Neural progenitor cell (in vitro differentiated cells): ENCODE results near the gene SART1. TPM values are rescaled to one million over a fixed set of nuclear protein-coding genes. Genes with fewer than 3 reads are reported as not detected.
A peak's percentile ranks its signal among the peaks of the same experiment; 100 is the strongest.

Experiments
- DNase-seq: peaks from one replicate; pipeline ENCODE4 v3.0.0-alpha.2; 2016; ENCODE audit warnings: low spot score
- H2AFZ ChIP-seq: fragments of 200-600 bp; sonication (generic); replicated peaks from 2 replicates; pipeline ENCODE4 v1.6.1; 2016; ENCODE audit warnings: antibody characterized with exemption
- H3F3A ChIP-seq: fragments of 200-600 bp; sonication (generic); 2 replicates; pipeline ENCODE4 v1.6.1; 2016; ENCODE audit warnings: antibody characterized with exemption, low read depth
- H3K27ac ChIP-seq: fragments of 200-600 bp; sonication (generic); 2 replicates; pipeline ENCODE4 v1.5.1; 2016; ENCODE audit warnings: mild to moderate bottlenecking
- H3K27me3 ChIP-seq: fragments of 200-600 bp; sonication (generic); 2 replicates; pipeline ENCODE4 v1.6.1; 2016; ENCODE audit warnings: mild to moderate bottlenecking, moderate library complexity
- H3K36me3 ChIP-seq: fragments of 200-600 bp; sonication (generic); 2 replicates; pipeline ENCODE4 v1.5.1; 2016
- H3K4me1 ChIP-seq: fragments of 200-600 bp; sonication (generic); 2 replicates; pipeline ENCODE4 v1.6.1; 2016; ENCODE audit warnings: mixed run types
- H3K4me2 ChIP-seq: fragments of 200-600 bp; sonication (generic); 2 replicates; pipeline ENCODE4 v1.6.1; 2016
- H3K4me3 ChIP-seq: fragments of 200-600 bp; sonication (generic); 2 replicates; pipeline ENCODE4 v1.5.1; 2016
- H3K79me2 ChIP-seq: fragments of 200-600 bp; sonication (generic); 2 replicates; pipeline ENCODE4 v1.6.1; 2016; ENCODE audit warnings: low read depth
- H3K9ac ChIP-seq: fragments of 200-600 bp; sonication (generic); 2 replicates; pipeline ENCODE4 v1.6.1; 2016
- H3K9me3 ChIP-seq: fragments of 200-600 bp; sonication (generic); 2 replicates; pipeline ENCODE4 v1.5.1; 2016; ENCODE audit warnings: low read depth
- H4K20me1 ChIP-seq: fragments of 200-600 bp; sonication (generic); 2 replicates; pipeline ENCODE4 v1.6.1; 2016; ENCODE audit warnings: low read depth
- H3K27ac Mint-ChIP-seq: 3 replicates; pipeline ENCODE4 v1.8.0; 2021; ENCODE audit warnings: mixed read lengths
- H3K27me3 Mint-ChIP-seq: 2 replicates; pipeline ENCODE4 v1.8.0; 2022; ENCODE audit warnings: low read depth, mild to moderate bottlenecking, inconsistent platforms, moderate library complexity, mixed read lengths; ENCODE audit not compliant: insufficient read depth
- H3K36me3 Mint-ChIP-seq: 3 replicates; pipeline ENCODE4 v1.8.0; 2021; ENCODE audit warnings: mixed read lengths
- H3K4me1 Mint-ChIP-seq: 3 replicates; pipeline ENCODE4 v1.8.0; 2021; ENCODE audit warnings: mixed read lengths
- H3K4me3 Mint-ChIP-seq: 3 replicates; pipeline ENCODE4 v1.8.0; 2021; ENCODE audit warnings: mild to moderate bottlenecking, moderate library complexity, mixed read lengths
- H3K9me3 Mint-ChIP-seq: 3 replicates; pipeline ENCODE4 v1.8.0; 2020; ENCODE audit warnings: mixed read lengths
- CTCF ChIP-seq: fragments of 200-600 bp; sonication (generic); IDR thresholded peaks from 2 replicates; pipeline ENCODE4 v1.5.1; 2017; ENCODE audit warnings: antibody characterized with exemption, mild to moderate bottlenecking
- EZH2 ChIP-seq: fragments of 200-600 bp; sonication (generic); IDR thresholded peaks from 2 replicates; pipeline ENCODE4 v1.6.1; 2017; ENCODE audit warnings: antibody characterized with exemption, mild to moderate bottlenecking, moderate library complexity
- EZH2phosphoT487 ChIP-seq: fragments of 200-600 bp; sonication (generic); IDR thresholded peaks from 2 replicates; pipeline ENCODE4 v1.6.1; 2017; ENCODE audit warnings: antibody characterized with exemption
- total RNA-seq: library from RNA; depleted of rRNA; stranded (reverse); fragments of >200 nt; gene quantifications from 2 replicates; pipeline ENCODE4 v1.2.3, GENCODE V29; 2015; ENCODE audit warnings: low replicate concordance

The SART1 gene
- total RNA-seq, 1 donor from 2014 or later: 8.6 TPM

GRCh38 chr11:65973439-65974110 lies 12.0 kb downstream of the SART1 start:
- no peaks in the 10 kb centered on the region for H3K4me1 ChIP-seq
- no peaks in the 10 kb centered on the region for H4K20me1 ChIP-seq
- H3K4me3 Mint-ChIP-seq: peak overlapping the region; percentile 15
- no peak overlapping the region for H3K4me2 ChIP-seq
- H3K4me3 ChIP-seq: no peak overlapping the region
- peaks cover 2% of the 10 kb centered on the region for H3K27me3 Mint-ChIP-seq
- no peak overlapping the region for H3K27ac ChIP-seq
- H3K27ac Mint-ChIP-seq: no peak overlapping the region
- peaks cover 36% of the 10 kb centered on the region for H3K36me3 Mint-ChIP-seq
- no peaks in the 10 kb centered on the region for H3K27me3 ChIP-seq
- H2AFZ ChIP-seq: no peak overlapping the region
- no peaks in the 10 kb centered on the region for H3K9me3 Mint-ChIP-seq
- H3K4me1 Mint-ChIP-seq: peaks cover 14% of the 10 kb centered on the region
- no peaks in the 10 kb centered on the region for H3K79me2 ChIP-seq
- TF ChIP-seq CTCF: no peak
- TF ChIP-seq EZH2: no peak
- TF ChIP-seq EZH2phosphoT487: no peak
- DNase-seq: no peak
- no peaks in the 10 kb centered on the region for H3K9me3 ChIP-seq
- H3K36me3 ChIP-seq: no peaks in the 10 kb centered on the region
- no peaks in the 10 kb centered on the region for H3F3A ChIP-seq
- no peak overlapping the region for H3K9ac ChIP-seq

- no peak overlapping the region for H2AFZ ChIP-seq
- no peak overlapping the region for H3K4me3 ChIP-seq
- no peak overlapping the region for H3K4me3 Mint-ChIP-seq
- H3K36me3 Mint-ChIP-seq: peaks cover 27% of the 10 kb centered on the region
- H3K27me3 Mint-ChIP-seq: peaks cover 3% of the 10 kb centered on the region
- DNase-seq: no peak
- H3K79me2 ChIP-seq: no peaks in the 10 kb centered on the region
- no peaks in the 10 kb centered on the region for H3K4me1 ChIP-seq
- no peak overlapping the region for H3K4me2 ChIP-seq
- H3K27ac ChIP-seq: no peak overlapping the region
- H3K27me3 ChIP-seq: no peaks in the 10 kb centered on the region
- no peaks in the 10 kb centered on the region for H3K9me3 ChIP-seq
- H3K27ac Mint-ChIP-seq: no peak overlapping the region
- H3F3A ChIP-seq: no peaks in the 10 kb centered on the region
- no peak overlapping the region for H3K9ac ChIP-seq
- H3K4me1 Mint-ChIP-seq: peaks cover 6% of the 10 kb centered on the region
- H3K9me3 Mint-ChIP-seq: no peaks in the 10 kb centered on the region
- no peak for TF ChIP-seq EZH2
- no peak for TF ChIP-seq EZH2phosphoT487
- TF ChIP-seq CTCF: no peak
- no peaks in the 10 kb centered on the region for H4K20me1 ChIP-seq
- no peaks in the 10 kb centered on the region for H3K36me3 ChIP-seq
Measured at GRCh38 chr11:65975771-65976170, 14.2 kb downstream of the SART1 start.

- H3K79me2 ChIP-seq: no peaks in the 10 kb centered on the region
- Mint-ChIP-seq H3K4me3 (no peak overlapping the region), H3K9me3 (no peaks in the 10 kb centered on the region), H3K4me1 (peaks cover 6% of the 10 kb centered on the region), H3K36me3 (peaks cover 27% of the 10 kb centered on the region), H3K27me3 (peaks cover 3% of the 10 kb centered on the region), H3K27ac (no peak overlapping the region)
- no peaks in the 10 kb centered on the region for H3K36me3 ChIP-seq
- no peaks in the 10 kb centered on the region for H4K20me1 ChIP-seq
- H3F3A ChIP-seq: no peaks in the 10 kb centered on the region
- no peak overlapping the region for H3K27ac ChIP-seq
- H2AFZ ChIP-seq: no peak overlapping the region
- TF ChIP-seq EZH2 (no peak), CTCF (no peak)
- H3K4me1 ChIP-seq: no peaks in the 10 kb centered on the region
- no peak overlapping the region for H3K9ac ChIP-seq
- no peaks in the 10 kb centered on the region for H3K9me3 ChIP-seq
- no peak overlapping the region for H3K4me3 ChIP-seq
- DNase-seq: no peak
- H3K4me2 ChIP-seq: no peak overlapping the region
- no peaks in the 10 kb centered on the region for H3K27me3 ChIP-seq
Measured at GRCh38 chr11:65976216-65977176, 15.0 kb downstream of the SART1 start.
